Iris pigment epithelial cell (primary cell): ENCODE results near the gene COL4A5.
"Not testable (repeated sequence)": the region's sequence is repeated elsewhere in the genome, so short reads cannot be mapped to it uniquely, and the experiment has no call there.

ENCODE experiments used
- DNase-seq: peaks from one replicate; pipeline ENCODE4 v3.0.0-alpha.2; 2011; ENCODE audit warnings: low read depth

Gene COL4A5

GRCh38 chrX:108439426-108439942 is at the start of gene COL4A5:
TSS of gene COL4A5 (plus strand) at chrX:108439838. CDS start at chrX:108440126, 288 bp downstream.
- peak; percentile 91 for DNase-seq

DNA sequence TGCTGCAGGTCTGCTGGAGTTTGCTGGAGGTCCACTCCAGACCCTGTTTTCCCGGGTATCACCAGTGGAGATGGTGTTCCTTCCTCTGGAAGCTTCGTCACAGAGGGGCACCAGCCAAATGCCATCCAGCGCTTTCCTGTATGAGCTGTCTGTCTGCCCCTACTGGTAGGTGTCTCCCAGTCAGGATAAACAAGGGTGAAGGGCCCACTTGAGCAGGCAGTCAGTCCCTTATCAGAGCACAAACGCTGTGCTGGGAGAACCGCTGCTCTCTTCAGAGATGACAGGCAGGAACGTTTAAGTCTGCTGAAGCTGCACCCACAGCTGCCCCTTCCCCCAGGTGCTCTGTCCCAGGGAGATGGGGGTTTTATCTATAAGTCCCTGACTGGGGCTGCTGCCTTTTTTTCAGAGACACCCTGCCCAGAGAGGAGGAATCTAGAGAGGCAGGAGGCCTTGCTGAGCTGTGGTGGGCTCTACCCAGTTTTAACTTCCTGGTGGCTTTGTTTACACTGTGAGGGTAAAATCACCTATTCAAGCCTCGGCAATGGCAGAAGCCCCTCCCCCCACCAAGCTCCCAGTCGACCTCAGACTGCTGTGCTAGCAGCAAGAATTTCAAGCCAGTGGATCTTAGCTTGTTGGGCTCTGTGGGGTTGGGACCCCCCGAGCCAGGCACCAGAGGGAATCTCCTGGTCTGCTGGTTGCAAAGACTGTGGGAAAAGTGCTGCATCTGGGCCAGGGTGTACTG is 48.5 kb upstream of the COL4A5 start:
- DNase-seq = not testable (repeated sequence)

DNA sequence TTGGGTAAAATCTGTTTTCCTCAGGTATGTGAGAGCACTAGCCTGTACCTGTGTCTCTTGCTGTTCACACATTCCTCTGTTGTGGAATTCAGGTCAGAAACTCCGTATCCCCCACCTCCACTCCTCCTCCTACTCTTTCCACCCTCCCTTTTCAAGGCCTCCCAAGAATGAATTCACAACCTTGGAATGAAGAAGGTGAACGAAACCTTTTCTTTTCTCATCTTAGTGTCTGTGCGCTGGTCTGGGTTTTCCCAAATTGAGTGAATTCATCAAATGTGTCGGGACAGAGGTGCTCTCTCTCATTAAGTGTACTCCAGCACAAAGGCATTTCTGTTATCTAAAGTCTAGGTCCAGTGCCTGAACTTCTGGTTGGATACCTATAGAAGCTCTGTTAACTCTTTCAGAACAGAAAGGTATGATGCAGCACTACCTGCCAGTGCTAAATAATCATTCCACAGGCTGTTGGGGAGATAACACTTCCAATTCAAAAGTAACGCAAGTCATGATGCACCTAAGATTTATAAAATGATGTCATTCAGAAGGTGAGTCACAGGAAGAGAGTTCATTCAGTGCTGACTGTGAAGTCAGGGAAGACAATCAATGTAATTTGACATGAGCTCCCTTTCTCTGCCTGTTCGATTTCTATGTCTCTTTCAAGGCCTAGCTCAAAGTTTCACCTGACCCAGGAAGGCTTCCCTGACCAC is 43.3 kb upstream of the COL4A5 start:
- DNase-seq = peak; percentile 54

GRCh38 chrX:108396986-108397385 is 42.7 kb upstream of the COL4A5 start:
- no peak for DNase-seq

GRCh38 chrX:108397627-108398391 is 41.8 kb upstream of the COL4A5 start:
- peak; percentile 40 for DNase-seq

DNA sequence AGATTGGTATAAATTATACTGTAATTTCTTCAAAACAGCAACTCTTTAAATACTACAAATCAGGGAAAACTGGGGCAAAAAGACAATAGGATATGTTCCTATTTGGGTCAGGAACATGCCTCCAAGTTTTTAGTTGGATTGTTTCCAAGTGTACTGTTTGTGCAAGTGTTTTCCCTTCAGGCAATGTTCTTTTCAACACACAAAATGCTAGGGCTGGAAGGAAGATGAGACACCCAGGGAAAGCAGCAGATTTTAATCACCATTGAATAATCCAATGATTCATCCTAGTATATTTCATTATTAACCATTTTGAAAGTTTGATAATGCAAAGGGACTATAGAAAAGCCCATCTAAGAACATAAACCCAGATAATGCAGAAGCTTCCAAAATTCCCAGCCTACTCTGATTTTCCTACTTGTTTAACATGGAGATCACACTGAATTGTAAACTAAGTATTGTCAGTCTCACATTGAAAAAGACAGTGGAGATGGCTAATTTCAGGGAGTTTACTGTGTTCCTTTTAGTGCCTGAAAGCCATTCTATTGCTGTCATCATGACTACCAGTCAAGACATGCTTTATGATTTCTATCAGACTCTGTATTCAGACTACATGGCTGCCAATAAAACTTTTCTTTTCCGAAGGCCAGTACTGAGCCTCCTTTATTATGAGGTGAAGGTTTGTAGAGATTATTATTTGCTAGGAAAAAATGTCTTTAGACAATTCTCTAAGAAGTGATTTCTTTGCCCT is 40.0 kb upstream of the COL4A5 start:
- peak; percentile 43 for DNase-seq

DNA sequence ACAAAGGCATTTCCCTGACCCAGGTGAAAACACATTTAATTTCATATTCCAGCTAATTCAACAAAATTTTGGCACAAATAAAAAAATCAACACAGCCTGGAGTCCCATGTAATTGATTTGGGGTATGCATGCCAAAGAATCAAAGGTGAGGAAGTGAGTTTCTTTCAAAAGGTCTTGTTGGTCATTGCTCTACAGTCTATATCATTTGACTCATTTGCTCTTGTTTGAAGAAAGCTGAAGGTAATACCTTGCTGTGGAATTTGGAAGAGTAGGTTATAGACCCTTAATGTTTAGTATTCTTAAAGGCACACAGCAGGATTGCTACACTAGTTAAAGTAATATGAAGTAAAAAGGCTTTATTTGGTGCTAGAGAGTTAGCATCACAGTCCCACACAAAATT is 26.9 kb upstream of the COL4A5 start:
- DNase-seq = no peak

- no peak for DNase-seq
Measured at GRCh38 chrX:108415146-108415545, 24.5 kb upstream of the COL4A5 start.

GRCh38 chrX:108415891-108416290 is 23.7 kb upstream of the COL4A5 start:
- peak; percentile 36 for DNase-seq

DNA sequence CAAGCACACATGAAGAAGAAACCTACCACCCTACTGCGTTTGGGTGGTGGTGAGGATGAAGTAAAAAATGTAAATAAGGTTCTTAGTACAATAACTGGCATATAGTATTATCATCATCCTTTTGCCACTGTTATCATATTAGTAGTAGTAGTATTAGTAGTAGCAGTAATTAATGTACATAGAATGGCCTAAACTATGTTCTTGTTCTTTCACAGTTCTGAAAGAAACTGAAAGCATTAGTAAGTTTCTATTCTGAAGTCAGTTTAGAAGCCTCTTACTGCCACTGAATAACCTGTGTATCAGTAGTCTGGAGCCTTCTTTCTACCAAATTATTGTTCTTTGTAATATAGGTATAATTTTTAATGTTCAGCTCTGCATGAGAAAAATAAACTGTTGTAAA is 22.4 kb upstream of the COL4A5 start:
- no peak for DNase-seq

- DNase-seq = no peak
Measured at GRCh38 chrX:108419401-108419800, 20.2 kb upstream of the COL4A5 start.

- no peak for DNase-seq
Measured at GRCh38 chrX:108420481-108420880, 19.2 kb upstream of the COL4A5 start.

DNA sequence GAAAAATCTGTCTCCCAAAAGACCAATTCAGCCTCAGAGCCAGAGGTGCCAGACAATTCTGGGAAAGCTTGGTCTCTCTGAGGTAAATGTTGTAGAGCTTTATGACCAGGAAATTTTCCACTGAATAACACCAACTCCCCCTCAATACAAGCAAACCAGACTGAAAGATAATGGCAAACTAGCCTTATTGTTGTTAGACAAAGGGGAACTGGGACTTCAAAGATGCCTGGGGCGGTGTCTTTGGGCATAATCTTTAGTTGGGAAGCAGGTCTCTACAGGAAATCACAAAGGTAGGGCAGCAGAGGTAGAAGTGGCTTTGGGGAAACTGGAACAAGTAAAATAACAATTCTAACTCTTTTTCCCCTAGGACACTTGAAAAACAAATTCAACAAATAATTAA is 13.4 kb upstream of the COL4A5 start:
- DNase-seq = no peak

GRCh38 chrX:108435261-108435660 is 4.4 kb upstream of the COL4A5 start:
- DNase-seq = no peak

- peak; percentile 25 for DNase-seq
Measured at GRCh38 chrX:108437349-108438109, 2.1 kb upstream of the COL4A5 start.

- peak; percentile 24 for DNase-seq
Measured at GRCh38 chrX:108438110-108438623, 1.5 kb upstream of the COL4A5 start, which contains the start of gene COL4A6. TSS of gene COL4A6 (minus strand) at chrX:108438422. CDS start at chrX:108438196, 226 bp downstream.

DNA sequence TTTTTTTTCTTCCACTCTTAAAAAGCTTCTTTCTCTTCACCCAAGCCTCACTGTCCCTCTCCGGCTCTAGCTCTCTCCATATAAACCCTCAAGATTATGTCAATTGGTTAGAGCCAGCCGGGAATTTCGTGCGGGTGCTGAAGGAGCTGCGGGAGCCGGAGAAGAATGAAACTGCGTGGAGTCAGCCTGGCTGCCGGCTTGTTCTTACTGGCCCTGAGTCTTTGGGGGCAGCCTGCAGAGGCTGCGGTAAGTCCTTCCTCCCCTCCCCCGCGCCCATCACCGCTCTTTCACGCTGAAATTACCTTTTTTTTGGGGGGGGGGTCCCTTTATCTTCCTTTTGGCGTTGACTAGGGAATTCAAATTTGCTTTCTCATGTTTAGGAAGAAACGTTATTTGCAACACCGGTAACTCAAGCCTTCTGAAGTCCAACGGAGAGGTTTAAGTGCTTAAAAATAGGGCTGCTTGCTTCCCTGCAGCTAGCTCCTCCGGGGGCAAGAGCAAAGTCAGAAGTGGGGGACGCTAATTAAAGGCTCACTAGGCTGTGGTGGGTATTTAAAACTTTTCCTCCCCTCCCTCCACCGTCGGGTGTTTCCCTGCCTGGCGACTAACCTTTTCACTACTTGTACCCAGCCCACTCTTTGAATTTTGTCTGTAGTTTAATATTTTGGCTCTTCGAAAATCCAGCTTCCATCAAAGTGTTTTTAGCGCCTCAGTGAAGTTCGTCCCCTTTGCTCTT is 491 bp downstream of the COL4A5 start:
- peak; percentile 48 for DNase-seq

DNA sequence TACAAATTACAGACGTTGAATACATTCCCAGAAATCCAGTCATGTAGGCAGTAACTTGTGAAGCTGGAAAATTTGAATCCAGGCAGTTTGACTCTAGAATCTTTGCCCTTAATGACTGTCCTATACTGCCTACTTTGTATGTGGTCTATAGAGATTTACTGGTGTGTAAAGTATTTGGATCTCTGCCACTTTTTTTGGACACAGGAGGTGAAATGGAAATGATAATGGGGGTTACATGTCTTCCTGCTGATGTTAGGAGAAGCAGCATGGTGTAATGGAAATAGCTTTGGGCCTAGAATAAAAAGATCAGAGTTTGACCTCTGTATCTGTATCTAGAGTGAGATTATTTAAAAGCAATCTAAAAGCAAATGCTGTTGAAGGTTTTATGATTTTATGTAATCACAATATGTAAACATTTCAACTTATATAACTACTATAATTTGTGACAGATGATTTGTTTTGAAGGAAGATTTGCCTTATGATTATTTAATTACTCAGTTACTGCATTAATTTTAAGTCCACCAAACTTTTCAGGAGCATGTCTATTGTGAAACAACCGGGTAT is 3.3 kb downstream of the COL4A5 start:
- no peak for DNase-seq

- DNase-seq = peak; percentile 66
Measured at GRCh38 chrX:108447303-108447702, 7.7 kb downstream of the COL4A5 start.

- DNase-seq = peak; percentile 34
Measured at GRCh38 chrX:108453841-108454240, 14.2 kb downstream of the COL4A5 start.
